Activated T-helper 2 cell treated with anti-CD3 and anti-CD28 coated beads, Interferon-gamma antibody, Interleukin-2, Interleukin-4, amounts not matched to agents 10 μg/mL and 5 μg/mL and 100 μg/mL, durations not matched to agents 14 hours and 24 hours and 36 hours (primary cell): ENCODE results near the gene GTF2H4. TPM values are rescaled to one million over a fixed set of nuclear protein-coding genes. Genes with fewer than 3 reads are reported as not detected.
"Not testable (repeated sequence)": the region's sequence is repeated elsewhere in the genome, so short reads cannot be mapped to it uniquely, and the experiment has no call there.

Source experiments
- DNase-seq: peaks from one replicate; pipeline ENCODE4 v3.0.0; 2021; ENCODE audit warnings: low spot score
- H3K27ac Mint-ChIP-seq: one replicate; pipeline ENCODE4 v1.8.0; 2021; ENCODE audit warnings: mixed read lengths
- H3K27me3 Mint-ChIP-seq: one replicate; pipeline ENCODE4 v1.8.0; 2021; ENCODE audit warnings: low read depth, mixed read lengths
- H3K36me3 Mint-ChIP-seq: one replicate; pipeline ENCODE4 v1.8.0; 2021; ENCODE audit warnings: low read depth, mixed read lengths
- H3K4me1 Mint-ChIP-seq: one replicate; pipeline ENCODE4 v1.8.0; 2021; ENCODE audit warnings: low read depth, mixed read lengths
- H3K4me3 Mint-ChIP-seq: one replicate; pipeline ENCODE4 v1.8.0; 2021; ENCODE audit warnings: low read depth, mild to moderate bottlenecking, moderate library complexity, mixed read lengths
- H3K9me3 Mint-ChIP-seq: one replicate; pipeline ENCODE4 v1.8.0; 2021; ENCODE audit warnings: mixed read lengths
- intact Hi-C: fragments of 100-400 bp; cut with micrococcal nuclease; formaldehyde crosslinking; loops from one replicate; pipeline ENCODE4 v1.15.1; 2023
- total RNA-seq: library from RNA; stranded (reverse); gene quantifications from 2 replicates; pipeline ENCODE4 v1.2.3, GENCODE V29; 2022

Gene GTF2H4
- total RNA-seq, 1 donor from 2014 or later = 58.3 TPM

- H3K4me3 Mint-ChIP-seq, H3K9me3 Mint-ChIP-seq, H3K27me3 Mint-ChIP-seq, H3K4me1 Mint-ChIP-seq, intact Hi-C loops, H3K27ac Mint-ChIP-seq, DNase-seq: not testable (repeated sequence)
- H3K36me3 Mint-ChIP-seq = peaks cover 50% of the 10 kb centered on the region
These were observed 19.1 kb downstream of the GTF2H4 start for GRCh38 chr6:30927080-30927479.

GRCh38 chr6:30928677-30929076, 20.7 kb downstream of the GTF2H4 start:
- no peaks in the 10 kb centered on the region for H3K9me3 Mint-ChIP-seq
- no peak for DNase-seq
- H3K27ac Mint-ChIP-seq = no peak overlapping the region
- peaks cover 34% of the 10 kb centered on the region for H3K36me3 Mint-ChIP-seq
- peaks cover 3% of the 10 kb centered on the region for H3K27me3 Mint-ChIP-seq
- no peaks in the 10 kb centered on the region for H3K4me1 Mint-ChIP-seq
- intact Hi-C loops = no loop called here
- no peak overlapping the region for H3K4me3 Mint-ChIP-seq

- no peak for DNase-seq
- Mint-ChIP-seq H3K9me3 (no peaks in the 10 kb centered on the region), H3K27me3 (peaks cover 6% of the 10 kb centered on the region), H3K4me3 (no peak overlapping the region), H3K36me3 (peaks cover 26% of the 10 kb centered on the region), H3K27ac (no peak overlapping the region), H3K4me1 (no peaks in the 10 kb centered on the region)
- intact Hi-C loops = no loop called here
These were observed 22.5 kb downstream of the GTF2H4 start for GRCh38 chr6:30930506-30930905.

DNA sequence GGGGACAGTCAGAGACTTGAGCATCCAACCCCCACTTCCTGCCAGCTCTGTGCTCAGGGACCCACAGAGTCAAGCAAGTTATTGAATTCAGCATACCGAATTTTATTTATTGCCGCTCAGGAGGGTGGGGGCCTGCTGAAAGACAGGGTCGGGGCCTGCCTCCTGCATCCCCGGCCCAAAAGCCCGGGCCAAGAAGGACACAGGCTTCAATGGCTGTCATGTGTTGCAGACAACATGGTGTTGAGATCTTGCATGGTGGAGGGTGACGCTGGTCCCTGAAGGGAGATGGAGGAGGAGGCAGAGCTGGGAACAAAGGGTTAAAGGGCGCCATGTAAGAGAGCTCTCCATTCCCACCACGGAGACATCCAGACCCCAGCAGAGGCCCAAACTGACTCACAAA, 23.3 kb downstream of the GTF2H4 start:
- no peaks in the 10 kb centered on the region for H3K9me3 Mint-ChIP-seq
- peaks cover 24% of the 10 kb centered on the region for H3K36me3 Mint-ChIP-seq
- DNase-seq = no peak
- H3K4me3 Mint-ChIP-seq = no peak overlapping the region
- H3K27me3 Mint-ChIP-seq = peaks cover 8% of the 10 kb centered on the region
- no peaks in the 10 kb centered on the region for H3K4me1 Mint-ChIP-seq
- intact Hi-C loops = no loop called here
- no peak overlapping the region for H3K27ac Mint-ChIP-seq

- DNase-seq = no peak
- no peaks in the 10 kb centered on the region for H3K9me3 Mint-ChIP-seq
- H3K4me1 Mint-ChIP-seq = no peaks in the 10 kb centered on the region
- intact Hi-C loops = no loop called here
- peaks cover 12% of the 10 kb centered on the region for H3K27me3 Mint-ChIP-seq
- H3K27ac Mint-ChIP-seq = no peak within 1 kb of the TSS
- peaks cover 18% of the 10 kb centered on the region for H3K36me3 Mint-ChIP-seq
- no peak within 1 kb of the TSS for H3K4me3 Mint-ChIP-seq
These were observed 24.1 kb downstream of the GTF2H4 start, which contains the start of gene SFTA2 for GRCh38 chr6:30931969-30932645. Gene SFTA2, minus strand, starts transcription at chr6:30932170. Its CDS starts 74 bp downstream, at chr6:30932096.

DNA sequence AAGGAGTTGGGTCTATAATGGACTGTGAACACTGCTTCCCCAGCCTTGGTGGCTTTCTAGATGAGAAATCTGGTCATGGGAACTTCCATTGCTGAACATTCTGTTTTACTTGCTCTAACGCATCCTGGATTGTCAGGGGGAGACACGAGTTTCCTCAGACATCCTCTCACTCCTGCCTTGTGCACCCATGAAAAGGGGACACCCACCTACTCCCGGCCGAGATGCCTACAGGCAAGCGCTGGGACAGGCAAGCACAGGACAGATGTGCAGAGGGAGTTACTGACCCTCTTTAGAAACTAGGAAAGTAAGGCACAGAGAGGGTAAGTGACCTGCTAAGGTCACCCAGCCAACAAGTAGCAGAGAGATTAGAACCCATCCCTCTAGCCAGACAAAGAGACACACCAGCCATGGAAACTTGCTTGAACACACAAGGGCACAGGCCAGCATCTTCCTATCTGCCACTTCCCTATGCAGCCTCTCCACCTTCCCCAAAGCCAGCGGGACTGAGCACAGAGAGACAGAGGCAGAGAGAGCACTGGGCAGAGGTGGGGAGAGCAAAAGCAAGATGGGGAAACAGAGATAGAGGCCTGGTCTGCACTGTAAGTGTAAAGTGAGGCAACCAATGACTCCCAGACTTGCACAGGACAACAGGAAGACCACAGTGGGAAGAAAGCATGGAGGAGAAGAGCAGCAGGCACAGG, 24.8 kb downstream of the GTF2H4 start:
- H3K36me3 Mint-ChIP-seq = peaks cover 13% of the 10 kb centered on the region
- peaks cover 12% of the 10 kb centered on the region for H3K27me3 Mint-ChIP-seq
- DNase-seq = no peak
- H3K4me3 Mint-ChIP-seq = no peak overlapping the region
- intact Hi-C loops = no loop called here
- no peak overlapping the region for H3K27ac Mint-ChIP-seq
- H3K9me3 Mint-ChIP-seq = no peaks in the 10 kb centered on the region
- no peaks in the 10 kb centered on the region for H3K4me1 Mint-ChIP-seq

DNA sequence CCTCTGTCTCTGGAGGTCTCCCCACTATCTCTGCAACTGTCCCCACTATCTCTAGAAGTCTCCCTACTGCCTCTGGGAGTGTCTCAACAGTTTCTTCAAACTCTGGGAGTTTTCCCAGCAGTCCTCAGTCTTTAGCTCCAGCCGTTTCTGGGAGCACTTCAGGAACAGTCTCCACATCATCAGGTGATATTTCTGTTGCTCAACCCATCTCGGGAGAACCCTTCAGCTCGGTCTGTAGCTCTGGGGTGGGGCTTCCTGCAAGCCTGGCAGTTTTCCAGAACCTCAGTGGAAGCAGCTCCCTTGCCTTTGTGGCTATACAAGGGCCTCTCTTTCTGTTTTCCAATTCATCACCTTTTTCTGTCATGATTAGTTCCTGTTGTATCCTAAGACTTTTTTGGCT, 27.0 kb downstream of the GTF2H4 start:
- Mint-ChIP-seq H3K4me3 (no peak overlapping the region), H3K36me3 (no peaks in the 10 kb centered on the region), H3K4me1 (no peaks in the 10 kb centered on the region), H3K27ac (no peak overlapping the region), H3K27me3 (peaks cover 15% of the 10 kb centered on the region), H3K9me3 (no peaks in the 10 kb centered on the region)
- no peak for DNase-seq
- intact Hi-C loops = no loop called here

DNA sequence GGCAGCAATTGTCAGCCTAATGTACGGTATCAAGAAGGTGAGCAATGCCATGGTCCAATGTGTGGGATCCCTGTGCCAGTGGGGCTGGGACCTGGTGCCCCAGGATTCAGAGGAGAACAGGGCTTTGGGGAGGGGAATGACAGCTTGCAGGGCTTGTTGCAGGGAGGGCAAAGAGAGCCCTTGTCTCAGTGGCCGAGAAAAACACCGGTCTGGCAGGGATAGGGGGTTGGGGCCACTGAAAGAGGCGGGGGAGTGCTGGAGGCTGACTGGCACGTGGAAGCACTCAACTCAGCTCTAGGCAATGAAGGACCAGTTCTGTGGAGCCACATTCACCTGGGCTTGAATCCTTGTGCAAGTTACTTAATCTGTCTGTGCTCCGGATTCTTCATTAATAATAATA, 29.3 kb downstream of the GTF2H4 start:
- Mint-ChIP-seq H3K4me1 (no peaks in the 10 kb centered on the region), H3K27me3 (peaks cover 25% of the 10 kb centered on the region), H3K36me3 (no peaks in the 10 kb centered on the region), H3K9me3 (no peaks in the 10 kb centered on the region), H3K27ac (no peak overlapping the region), H3K4me3 (no peak overlapping the region)
- intact Hi-C loops = no loop called here
- DNase-seq = no peak

GRCh38 chr6:30938730-30939129, 30.7 kb downstream of the GTF2H4 start:
- intact Hi-C loops = no loop called here
- H3K27me3 Mint-ChIP-seq = peaks cover 38% of the 10 kb centered on the region
- no peak for DNase-seq
- no peaks in the 10 kb centered on the region for H3K36me3 Mint-ChIP-seq
- no peak overlapping the region for H3K27ac Mint-ChIP-seq
- no peaks in the 10 kb centered on the region for H3K9me3 Mint-ChIP-seq
- H3K4me3 Mint-ChIP-seq = no peak overlapping the region
- H3K4me1 Mint-ChIP-seq = no peaks in the 10 kb centered on the region

GRCh38 chr6:30939473-30939872, 31.5 kb downstream of the GTF2H4 start:
- H3K27me3 Mint-ChIP-seq = peaks cover 43% of the 10 kb centered on the region
- no peak overlapping the region for H3K4me3 Mint-ChIP-seq
- H3K27ac Mint-ChIP-seq = no peak overlapping the region
- DNase-seq = no peak
- no peaks in the 10 kb centered on the region for H3K36me3 Mint-ChIP-seq
- H3K4me1 Mint-ChIP-seq = no peaks in the 10 kb centered on the region
- intact Hi-C loops = no loop called here
- no peaks in the 10 kb centered on the region for H3K9me3 Mint-ChIP-seq

- peaks cover 45% of the 10 kb centered on the region for H3K27me3 Mint-ChIP-seq
- no peaks in the 10 kb centered on the region for H3K9me3 Mint-ChIP-seq
- no peak within 1 kb of the TSS for H3K4me3 Mint-ChIP-seq
- H3K4me1 Mint-ChIP-seq = no peaks in the 10 kb centered on the region
- DNase-seq = no peak
- intact Hi-C loops = no loop called here
- H3K36me3 Mint-ChIP-seq = no peaks in the 10 kb centered on the region
- H3K27ac Mint-ChIP-seq = no peak within 1 kb of the TSS
These were observed 32.5 kb downstream of the GTF2H4 start, which contains the start of gene MUCL3 for GRCh38 chr6:30940361-30940986. Gene MUCL3, plus strand, starts transcription at chr6:30940973. Its CDS starts 27 bp downstream, at chr6:30941000.

DNA sequence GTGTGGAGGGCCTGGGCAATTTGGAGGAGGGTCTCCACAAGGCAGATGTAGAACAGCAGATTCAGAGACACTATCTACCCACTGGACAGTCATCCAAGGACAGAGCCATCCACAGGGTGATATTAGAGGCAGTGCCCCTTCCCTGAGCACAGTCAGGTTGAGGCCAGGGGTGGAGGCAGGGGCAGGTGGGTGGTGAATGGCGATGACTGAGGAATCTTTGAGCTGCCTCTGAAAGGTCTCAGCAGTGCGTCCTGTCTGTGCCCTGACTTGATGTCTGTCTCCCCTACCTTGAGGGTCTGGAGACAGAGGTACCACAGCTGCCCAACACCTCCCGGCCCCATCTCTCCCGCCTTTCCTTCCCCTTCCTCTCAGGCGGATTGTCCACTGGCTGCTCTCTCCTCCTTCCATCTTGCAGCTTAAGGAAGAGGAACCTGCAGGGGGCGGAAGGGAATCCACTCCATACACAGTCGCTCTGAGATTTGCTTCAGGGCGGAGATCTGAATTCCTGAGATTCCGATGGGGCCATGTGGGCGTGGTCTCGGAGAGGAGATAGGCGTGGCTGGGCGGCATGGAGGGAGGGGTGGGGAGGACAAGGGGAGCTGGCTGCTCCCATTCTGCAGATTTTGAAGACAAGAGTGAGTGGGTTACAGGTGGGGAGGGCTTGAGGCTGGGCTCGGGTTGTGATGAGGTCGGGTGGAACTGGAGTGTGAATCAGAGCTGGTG, 34.5 kb downstream of the GTF2H4 start:
- Mint-ChIP-seq H3K9me3 (no peaks in the 10 kb centered on the region), H3K27ac (no peak overlapping the region), H3K36me3 (no peaks in the 10 kb centered on the region), H3K4me3 (no peak overlapping the region), H3K4me1 (no peaks in the 10 kb centered on the region), H3K27me3 (peaks cover 53% of the 10 kb centered on the region)
- intact Hi-C loops = no loop called here
- no peak for DNase-seq
